ENCODE data around the gene SAGE1.
"Not testable (repeated sequence)": the region's sequence is repeated elsewhere in the genome, so short reads cannot be mapped to it uniquely, and the experiment has no call there.

The SAGE1 gene, protein sequence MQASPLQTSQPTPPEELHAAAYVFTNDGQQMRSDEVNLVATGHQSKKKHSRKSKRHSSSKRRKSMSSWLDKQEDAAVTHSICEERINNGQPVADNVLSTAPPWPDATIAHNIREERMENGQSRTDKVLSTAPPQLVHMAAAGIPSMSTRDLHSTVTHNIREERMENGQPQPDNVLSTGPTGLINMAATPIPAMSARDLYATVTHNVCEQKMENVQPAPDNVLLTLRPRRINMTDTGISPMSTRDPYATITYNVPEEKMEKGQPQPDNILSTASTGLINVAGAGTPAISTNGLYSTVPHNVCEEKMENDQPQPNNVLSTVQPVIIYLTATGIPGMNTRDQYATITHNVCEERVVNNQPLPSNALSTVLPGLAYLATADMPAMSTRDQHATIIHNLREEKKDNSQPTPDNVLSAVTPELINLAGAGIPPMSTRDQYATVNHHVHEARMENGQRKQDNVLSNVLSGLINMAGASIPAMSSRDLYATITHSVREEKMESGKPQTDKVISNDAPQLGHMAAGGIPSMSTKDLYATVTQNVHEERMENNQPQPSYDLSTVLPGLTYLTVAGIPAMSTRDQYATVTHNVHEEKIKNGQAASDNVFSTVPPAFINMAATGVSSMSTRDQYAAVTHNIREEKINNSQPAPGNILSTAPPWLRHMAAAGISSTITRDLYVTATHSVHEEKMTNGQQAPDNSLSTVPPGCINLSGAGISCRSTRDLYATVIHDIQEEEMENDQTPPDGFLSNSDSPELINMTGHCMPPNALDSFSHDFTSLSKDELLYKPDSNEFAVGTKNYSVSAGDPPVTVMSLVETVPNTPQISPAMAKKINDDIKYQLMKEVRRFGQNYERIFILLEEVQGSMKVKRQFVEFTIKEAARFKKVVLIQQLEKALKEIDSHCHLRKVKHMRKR

GRCh38 chrX:135893294-135893817 lies at the start of gene SAGE1, which contains the start of gene CT45A10:
TSS of gene SAGE1 (plus strand) at chrX:135893716. CDS start at chrX:135896243, 2,527 bp downstream.
TSS of gene CT45A10 (minus strand) at chrX:135893444. CDS start at chrX:135885344, 8,100 bp downstream.
- no peak for DNase-seq (ENCODE audit: low read depth)

GRCh38 chrX:135854438-135854837 lies 39.1 kb upstream of the SAGE1 start, which contains the start of gene CT45A8:
TSS of gene CT45A8 (minus strand) at chrX:135854538. CDS start at chrX:135850783, 3,755 bp downstream.
- DNase-seq (ENCODE audit: low read depth), result not testable (repeated sequence)

- DNase-seq (ENCODE audit: low read depth), result not testable (repeated sequence)
These were observed 21.8 kb upstream of the SAGE1 start, which contains the start of gene CT45A9 for GRCh38 chrX:135871712-135872111. TSS of gene CT45A9 (minus strand) at chrX:135871812. CDS start at chrX:135868061, 3,751 bp downstream.

- DNase-seq (ENCODE audit: low read depth), result not testable (repeated sequence)
These were observed 10.8 kb upstream of the SAGE1 start for GRCh38 chrX:135882741-135883140.

GRCh38 chrX:135888230-135888629 lies 5.3 kb upstream of the SAGE1 start:
- not testable (repeated sequence) for DNase-seq (ENCODE audit: low read depth)

GRCh38 chrX:135888976-135889375 lies 4.5 kb upstream of the SAGE1 start:
- not testable (repeated sequence) for DNase-seq (ENCODE audit: low read depth)

GRCh38 chrX:135890087-135890585 lies 3.4 kb upstream of the SAGE1 start:
- no peak for DNase-seq (ENCODE audit: low read depth)

DNA sequence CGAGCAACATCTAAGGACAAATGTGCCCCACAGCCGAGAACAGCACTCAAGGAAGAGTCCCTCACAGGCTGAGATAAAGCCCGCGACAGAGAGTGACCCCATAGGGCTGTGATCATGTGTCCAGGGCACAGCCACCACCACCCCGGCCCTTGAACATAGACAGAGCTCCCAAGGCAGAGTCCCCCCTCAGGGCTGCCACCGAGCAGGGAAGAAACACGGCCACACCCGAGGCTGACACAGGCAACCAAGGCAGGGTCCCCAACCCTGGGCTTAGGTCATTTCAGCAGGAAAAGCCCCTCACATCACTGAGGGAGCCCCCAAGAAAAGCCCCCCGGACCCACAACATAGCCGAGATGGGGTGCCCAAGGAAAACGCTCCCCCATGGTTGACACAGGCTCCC lies 735 bp upstream of the SAGE1 start:
- DNase-seq (ENCODE audit: low read depth), result no peak

DNA sequence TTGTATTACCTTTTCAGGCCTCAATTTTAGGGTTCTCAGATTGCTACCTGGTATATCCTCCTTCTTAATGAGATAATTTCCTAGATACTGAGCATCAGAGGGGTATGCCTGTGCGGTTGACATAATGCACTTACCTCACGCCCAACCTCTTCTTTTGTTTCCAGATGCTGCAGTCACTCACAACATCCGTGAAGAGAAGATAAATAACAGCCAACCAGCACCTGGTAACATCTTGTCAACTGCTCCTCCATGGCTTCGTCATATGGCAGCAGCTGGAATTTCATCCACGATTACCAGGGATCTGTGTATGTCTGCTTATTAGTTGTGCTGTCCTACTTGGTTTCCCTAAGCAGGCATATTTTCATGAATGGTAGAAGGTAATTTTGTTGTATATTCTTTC lies 16.7 kb downstream of the SAGE1 start:
- no peak for DNase-seq (ENCODE audit: low read depth)

GRCh38 chrX:135914404-135914803 lies 20.9 kb downstream of the SAGE1 start:
- DNase-seq (ENCODE audit: low read depth), result no peak

- DNase-seq (ENCODE audit: low read depth), result not testable (repeated sequence)
These were observed 27.0 kb downstream of the SAGE1 start for GRCh38 chrX:135920516-135920915.

DNA sequence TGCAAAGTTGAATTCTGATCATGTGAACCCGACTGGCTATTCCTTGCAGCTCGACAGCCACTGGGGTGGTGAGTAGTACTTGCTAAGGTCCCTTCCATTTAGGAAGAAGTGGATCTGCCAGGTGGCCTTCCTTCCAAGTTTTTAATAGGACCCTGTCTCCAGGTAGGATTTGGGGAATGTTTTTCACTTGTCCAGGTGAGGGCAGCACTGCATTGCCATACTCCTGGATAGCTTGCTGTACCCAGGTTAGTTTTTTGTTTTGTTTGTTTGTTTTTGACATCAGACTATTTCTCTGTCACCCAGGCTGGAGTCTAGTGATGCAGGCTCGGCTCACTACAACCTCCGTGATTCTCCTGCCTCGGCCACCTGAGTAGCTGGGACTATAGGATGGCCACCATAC lies 29.8 kb downstream of the SAGE1 start:
- DNase-seq (ENCODE audit: low read depth), result no peak

DNA sequence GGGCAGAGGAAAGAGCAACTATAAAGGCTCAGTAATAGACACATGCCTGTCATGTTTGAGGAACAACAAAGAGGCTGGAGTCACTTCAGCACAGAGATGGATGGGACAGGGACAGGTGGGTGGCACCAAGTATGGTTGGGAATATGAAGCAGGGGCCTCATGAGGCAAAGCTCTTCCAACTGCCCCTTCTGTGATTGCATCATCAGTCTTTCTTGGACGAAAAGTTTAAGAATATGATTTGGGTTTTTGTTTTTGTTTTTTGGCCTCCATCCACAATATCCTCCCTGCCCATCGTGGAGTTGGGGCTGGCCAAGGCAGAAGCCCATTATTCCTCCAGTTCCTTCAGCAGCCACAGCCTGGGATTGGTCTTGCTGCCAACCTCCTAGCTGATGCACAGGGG lies 34.4 kb downstream of the SAGE1 start:
- DNase-seq (ENCODE audit: low read depth), result no peak

GRCh38 chrX:135931644-135932487 lies 38.4 kb downstream of the SAGE1 start:
- DNase-seq (ENCODE audit: low read depth), result peak; percentile 10

GRCh38 chrX:135944486-135944885 lies 51.0 kb downstream of the SAGE1 start:
- DNase-seq (ENCODE audit: low read depth), result no peak

DNA sequence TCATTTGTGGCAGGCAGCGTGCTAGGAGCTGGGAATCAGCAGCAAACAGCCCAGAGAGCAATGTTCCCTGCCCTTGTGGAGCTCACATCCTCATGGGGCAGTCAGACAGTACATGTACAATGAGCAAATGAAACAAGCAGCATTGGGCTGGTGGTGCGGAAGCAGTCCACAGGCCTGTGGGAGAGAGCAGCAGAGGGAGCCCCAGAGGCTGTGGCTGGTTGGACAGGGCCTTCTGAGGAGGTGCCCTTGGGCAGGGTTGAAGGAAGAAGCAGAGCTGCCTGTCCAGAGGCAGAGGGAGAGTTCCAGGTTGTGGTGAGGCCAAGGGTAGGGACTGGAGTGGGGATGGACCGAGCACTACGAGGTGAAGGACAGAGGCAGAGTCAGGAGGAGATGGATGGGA lies 57.8 kb downstream of the SAGE1 start:
- no peak for DNase-seq (ENCODE audit: low read depth)
